Breast epithelium (tissue), 4 donors: ENCODE data around the gene P2RX3. TPM values are rescaled to one million over a fixed set of nuclear protein-coding genes. Genes with fewer than 3 reads are reported as not detected.
"Not testable (repeated sequence)": the region's sequence is repeated elsewhere in the genome, so short reads cannot be mapped to it uniquely, and the experiment has no call there.

Source experiments
- DNase-seq, 2 donors: peaks; one replicate each; pipeline ENCODE4 v3.0.0-alpha.2; 2019; ENCODE audit warnings: low spot score in 2 of 2
- H3K27ac ChIP-seq, 2 donors: fragments of 200-600 bp; sonication (generic) in 1 of 2; one replicate each; pipeline ENCODE4 v1.5.1; 2016 to 2019; ENCODE audit warnings: mild to moderate bottlenecking in 1 of 2
- H3K27me3 ChIP-seq, 2 donors: fragments of 200-600 bp; sonication (generic) in 1 of 2; one replicate each; pipeline versions ENCODE4 v1.5.1 to v1.6.0; 2017 to 2019; ENCODE audit warnings: control low read depth in 1 of 2, mild to moderate bottlenecking in 1 of 2
- H3K36me3 ChIP-seq: fragments of 200-600 bp; one replicate; pipeline ENCODE4 v1.5.1; 2019
- H3K4me1 ChIP-seq, 2 donors: fragments of 200-600 bp; sonication (generic); one replicate each; pipeline ENCODE4 v1.5.1; 2016 to 2019; ENCODE audit warnings: control low read depth in 1 of 2
- H3K4me3 ChIP-seq, 3 donors: fragments of 200-600 bp; sonication (generic); 1 replicate in 2 of 3; 2 replicates in 1 of 3; pipeline ENCODE4 v1.5.1; 2016 to 2019; ENCODE audit warnings: mild to moderate bottlenecking in 3 of 3, moderate library complexity in 2 of 3
- H3K9me3 ChIP-seq, 2 donors: fragments of 200-600 bp; sonication (generic) in 1 of 2; one replicate each; pipeline ENCODE4 v1.5.1; 2016 to 2019; ENCODE audit warnings: control low read depth in 1 of 2
- CTCF ChIP-seq, 3 donors: fragments of 450-650 bp; IDR thresholded peaks; one replicate each; pipeline ENCODE4 v1.5.1; 2016 to 2017; ENCODE audit warnings: antibody characterized with exemption in 3 of 3, mild to moderate bottlenecking in 3 of 3, moderate library complexity in 3 of 3
- POLR2A ChIP-seq: fragments of 450-650 bp; IDR thresholded peaks from one replicate; pipeline ENCODE4 v1.6.1; 2016; ENCODE audit warnings: antibody characterized with exemption, mild to moderate bottlenecking, moderate library complexity
- POLR2AphosphoS5 ChIP-seq, 3 donors: sonication (generic); formaldehyde crosslinking; IDR thresholded peaks; one replicate each; pipeline ENCODE4 v1.6.1; 2017; ENCODE audit warnings: antibody characterized with exemption in 3 of 3
- intact Hi-C: fragments of 100-400 bp; cut with DNase I; formaldehyde crosslinking; loops from one replicate; pipeline ENCODE4 v1.15.1; 2023; ENCODE audit warnings: low total_unique reads
- total RNA-seq, 3 donors: library from RNA; depleted of rRNA; stranded (reverse); fragments of >200 nt; gene quantifications; one replicate each; pipeline ENCODE4 v1.1.0, GENCODE V29; 2016

The P2RX3 gene
- total RNA-seq, 3 donors from 2014 or later, result not detected

- intact Hi-C loops, result no loop called here
- Histone ChIP-seq H3K4me3 (peak overlapping the region; percentile 88 to 93 (median 91)), H3K27me3 (no peaks in the 10 kb centered on the region), H3K27ac (peak overlapping the region; percentile 94 to 96), H3K9me3 (no peaks in the 10 kb centered on the region), H3K36me3 (peaks cover 15% of the 10 kb centered on the region), H3K4me1 (peaks cover 0 to 4% of the 10 kb centered on the region in 2 donors)
- DNase-seq, result no peak
- TF ChIP-seq POLR2AphosphoS5 (IDR thresholded peaks at IDR 0.05) (no peak), POLR2A (no peak), CTCF (IDR thresholded peaks at IDR 0.05) (no peak)
These were observed 3.2 kb upstream of the P2RX3 start for GRCh38 chr11:57335023-57335342.

- TF ChIP-seq POLR2AphosphoS5 (IDR thresholded peaks at IDR 0.05), result peak in 2 of 3 donors; percentile 22 to 62
- TF ChIP-seq CTCF (IDR thresholded peaks at IDR 0.05), result no peak
- TF ChIP-seq POLR2A, result no peak
- H3K4me1 ChIP-seq, result peaks cover 0 to 4% of the 10 kb centered on the region in 2 donors
- peak within 1 kb of the TSS; percentile 88 to 93 (median 91) for H3K4me3 ChIP-seq
- DNase-seq, result peak; percentile 80 to 83
- no peaks in the 10 kb centered on the region for H3K9me3 ChIP-seq
- peak within 1 kb of the TSS; percentile 94 to 96 for H3K27ac ChIP-seq
- peaks cover 11% of the 10 kb centered on the region for H3K36me3 ChIP-seq
- intact Hi-C loops, result no loop called here
- H3K27me3 ChIP-seq, result no peaks in the 10 kb centered on the region
These were observed 2.6 kb upstream of the P2RX3 start, which contains the start of gene SSRP1 for GRCh38 chr11:57335343-57336110. Gene SSRP1 (minus strand): TSS chr11:57335892. CDS start chr11:57335121, 771 bp downstream.

GRCh38 chr11:57336111-57336666 lies 2.0 kb upstream of the P2RX3 start:
- H3K9me3 ChIP-seq, result no peaks in the 10 kb centered on the region
- H3K27me3 ChIP-seq, result no peaks in the 10 kb centered on the region
- H3K4me1 ChIP-seq, result peaks cover 0 to 4% of the 10 kb centered on the region in 2 donors
- intact Hi-C loops, result no loop called here
- peak overlapping the region; percentile 94 to 96 for H3K27ac ChIP-seq
- peak overlapping the region; percentile 88 to 93 (median 91) for H3K4me3 ChIP-seq
- no peak for DNase-seq
- peaks cover 4% of the 10 kb centered on the region for H3K36me3 ChIP-seq
- no peak for TF ChIP-seq POLR2AphosphoS5 (IDR thresholded peaks at IDR 0.05)
- no peak for TF ChIP-seq CTCF (IDR thresholded peaks at IDR 0.05)
- no peak for TF ChIP-seq POLR2A

- DNase-seq, H3K4me3 ChIP-seq, H3K4me1 ChIP-seq, H3K27me3 ChIP-seq, H3K9me3 ChIP-seq, intact Hi-C loops, H3K36me3 ChIP-seq: not testable (repeated sequence)
- H3K27ac ChIP-seq, result peak overlapping the region in 1 of 2 donors; percentile 96
These were observed 1.3 kb upstream of the P2RX3 start for GRCh38 chr11:57336856-57337255.

- Histone ChIP-seq H3K36me3 (no peaks in the 10 kb centered on the region), H3K4me3 (no peak overlapping the region), H3K27ac (no peak overlapping the region), H3K9me3 (no peaks in the 10 kb centered on the region), H3K4me1 (peaks cover 0 to 4% of the 10 kb centered on the region in 2 donors), H3K27me3 (no peaks in the 10 kb centered on the region)
- DNase-seq, result no peak
- intact Hi-C loops, result no loop called here
- no peak for TF ChIP-seq POLR2A
- no peak for TF ChIP-seq CTCF (IDR thresholded peaks at IDR 0.05)
- TF ChIP-seq POLR2AphosphoS5 (IDR thresholded peaks at IDR 0.05), result no peak
These were observed 1.2 kb downstream of the P2RX3 start for GRCh38 chr11:57339328-57339727.
